ENCODE data around the gene RPL29.

Gene RPL29

DNA sequence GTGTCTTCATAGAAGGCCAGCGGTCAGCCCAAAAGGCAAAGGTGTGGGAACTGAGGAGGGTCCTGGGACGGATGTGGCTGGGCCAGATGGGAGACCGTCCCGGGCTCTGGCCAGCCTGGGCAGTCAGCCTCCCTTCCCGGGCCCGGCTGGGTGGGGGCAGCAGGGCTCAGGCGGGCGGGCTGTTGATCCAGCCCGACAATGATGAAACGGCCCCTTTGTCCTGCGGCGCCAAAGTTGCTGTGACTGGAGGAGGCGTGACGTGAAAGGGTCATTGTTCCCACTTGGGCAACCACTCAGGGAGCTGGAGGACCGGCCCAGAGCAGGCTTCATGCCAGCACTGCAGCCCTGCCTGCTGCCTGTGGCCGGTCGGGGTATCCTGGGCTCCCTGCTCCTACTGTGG is 44.2 kb upstream of the RPL29 start:
- no peak for DNase-seq

DNA sequence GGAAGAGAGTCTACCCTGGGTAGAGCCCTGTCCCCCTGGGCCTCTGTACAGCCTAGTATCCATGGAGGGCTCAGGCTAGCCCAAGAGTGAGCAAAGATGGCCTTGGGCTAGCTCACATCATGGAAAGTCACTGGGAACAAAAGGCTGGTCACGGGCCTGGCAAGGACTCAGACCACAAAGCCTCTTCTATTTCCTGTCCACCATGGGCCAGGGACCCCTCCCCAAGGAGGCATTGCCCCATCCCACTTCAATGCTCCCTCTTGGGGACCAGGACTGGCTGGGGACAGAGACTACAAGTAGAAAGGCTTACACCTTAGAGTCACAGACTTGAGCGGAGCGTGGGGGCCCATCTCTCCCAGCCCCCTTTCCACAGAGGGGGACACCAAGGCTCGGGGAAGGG is 43.7 kb upstream of the RPL29 start:
- no peak overlapping the region for H3K4me3 ChIP-seq (ENCODE audit: low read depth, low read length)
- no peak for DNase-seq
- H3K9me3 ChIP-seq (ENCODE audit: severe bottlenecking): no peaks in the 10 kb centered on the region
- no peaks in the 10 kb centered on the region for H3K27me3 ChIP-seq (ENCODE audit: insufficient read depth, low read depth, severe bottlenecking)
- TF ChIP-seq, protein P1, sequence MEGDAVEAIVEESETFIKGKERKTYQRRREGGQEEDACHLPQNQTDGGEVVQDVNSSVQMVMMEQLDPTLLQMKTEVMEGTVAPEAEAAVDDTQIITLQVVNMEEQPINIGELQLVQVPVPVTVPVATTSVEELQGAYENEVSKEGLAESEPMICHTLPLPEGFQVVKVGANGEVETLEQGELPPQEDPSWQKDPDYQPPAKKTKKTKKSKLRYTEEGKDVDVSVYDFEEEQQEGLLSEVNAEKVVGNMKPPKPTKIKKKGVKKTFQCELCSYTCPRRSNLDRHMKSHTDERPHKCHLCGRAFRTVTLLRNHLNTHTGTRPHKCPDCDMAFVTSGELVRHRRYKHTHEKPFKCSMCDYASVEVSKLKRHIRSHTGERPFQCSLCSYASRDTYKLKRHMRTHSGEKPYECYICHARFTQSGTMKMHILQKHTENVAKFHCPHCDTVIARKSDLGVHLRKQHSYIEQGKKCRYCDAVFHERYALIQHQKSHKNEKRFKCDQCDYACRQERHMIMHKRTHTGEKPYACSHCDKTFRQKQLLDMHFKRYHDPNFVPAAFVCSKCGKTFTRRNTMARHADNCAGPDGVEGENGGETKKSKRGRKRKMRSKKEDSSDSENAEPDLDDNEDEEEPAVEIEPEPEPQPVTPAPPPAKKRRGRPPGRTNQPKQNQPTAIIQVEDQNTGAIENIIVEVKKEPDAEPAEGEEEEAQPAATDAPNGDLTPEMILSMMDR (IDR thresholded peaks at IDR 0.05; ENCODE audit: low read depth, low read length): no peak
- no peak overlapping the region for H3K27ac ChIP-seq
- no peaks in the 10 kb centered on the region for H3K36me3 ChIP-seq

More for the DNA sequence above, 44.2 kb upstream of the RPL29 start:
- no peak overlapping the region for H3K4me3 ChIP-seq (ENCODE audit: low read depth, low read length)
- H3K36me3 ChIP-seq: no peaks in the 10 kb centered on the region
- no peaks in the 10 kb centered on the region for H3K9me3 ChIP-seq (ENCODE audit: severe bottlenecking)
- TF ChIP-seq, protein P1 (IDR thresholded peaks at IDR 0.05; ENCODE audit: low read depth, low read length): no peak
- no peak overlapping the region for H3K27ac ChIP-seq
- H3K27me3 ChIP-seq (ENCODE audit: insufficient read depth, low read depth, severe bottlenecking): no peaks in the 10 kb centered on the region

DNA sequence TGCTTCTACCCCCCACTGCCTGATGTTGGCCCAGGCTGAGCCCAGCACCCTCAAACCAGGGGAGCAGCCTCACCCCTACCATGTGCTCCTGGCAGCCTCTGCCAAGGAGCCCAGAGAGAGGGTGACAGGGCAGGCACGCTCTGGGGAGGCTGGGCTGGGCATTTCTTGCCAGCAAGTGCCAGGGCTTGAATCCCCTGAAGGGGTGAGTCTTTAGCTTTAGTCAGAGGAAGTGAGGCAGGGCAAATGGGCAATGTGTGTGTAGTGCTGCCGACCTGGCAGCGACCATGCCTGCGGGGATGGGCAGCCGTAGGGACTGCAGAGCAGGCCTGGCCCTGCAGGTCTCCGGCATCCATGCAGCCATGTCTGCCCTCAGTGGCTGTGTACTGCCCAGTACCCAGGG is 42.5 kb upstream of the RPL29 start:
- no peaks in the 10 kb centered on the region for H3K27me3 ChIP-seq (ENCODE audit: insufficient read depth, low read depth, severe bottlenecking)
- H3K4me3 ChIP-seq (ENCODE audit: low read depth, low read length): no peak overlapping the region
- TF ChIP-seq, protein P1 (IDR thresholded peaks at IDR 0.05; ENCODE audit: low read depth, low read length): no peak

DNA sequence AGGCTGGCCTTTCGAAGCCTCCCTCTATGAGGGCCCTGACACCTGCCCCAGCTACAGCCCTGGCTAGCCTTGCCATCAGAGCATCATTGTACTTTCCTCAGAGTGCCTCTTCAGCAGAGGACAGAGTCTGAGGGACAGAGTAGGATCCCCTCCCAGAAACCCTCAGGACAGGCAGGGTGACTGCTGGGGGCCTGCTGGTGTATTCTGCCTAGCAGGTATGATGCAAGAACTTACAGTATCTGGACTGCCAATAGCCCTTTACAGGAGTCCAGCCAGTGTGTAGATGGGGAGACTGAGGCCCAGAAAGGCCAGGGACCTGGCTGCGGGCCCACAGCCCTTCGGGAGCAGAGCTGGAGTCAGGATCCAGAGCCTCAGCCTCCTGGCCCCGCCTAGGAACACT is 41.6 kb upstream of the RPL29 start:
- no peaks in the 10 kb centered on the region for H3K36me3 ChIP-seq
- peak overlapping the region; percentile 26 for H3K27ac ChIP-seq
- DNase-seq: no peak
- H3K4me3 ChIP-seq (ENCODE audit: low read depth, low read length): no peak overlapping the region
- TF ChIP-seq, protein P1 (IDR thresholded peaks at IDR 0.05; ENCODE audit: low read depth, low read length): no peak
- H3K27me3 ChIP-seq (ENCODE audit: insufficient read depth, low read depth, severe bottlenecking): no peaks in the 10 kb centered on the region
- H3K9me3 ChIP-seq (ENCODE audit: severe bottlenecking): no peaks in the 10 kb centered on the region

More for the DNA sequence above, 42.5 kb upstream of the RPL29 start:
- Histone ChIP-seq H3K27ac (peak overlapping the region; percentile 16; the same call in 1 of the 2 replicates), H3K9me3 (ENCODE audit: severe bottlenecking) (no peaks in the 10 kb centered on the region), H3K36me3 (no peaks in the 10 kb centered on the region)
- no peak for DNase-seq

DNA sequence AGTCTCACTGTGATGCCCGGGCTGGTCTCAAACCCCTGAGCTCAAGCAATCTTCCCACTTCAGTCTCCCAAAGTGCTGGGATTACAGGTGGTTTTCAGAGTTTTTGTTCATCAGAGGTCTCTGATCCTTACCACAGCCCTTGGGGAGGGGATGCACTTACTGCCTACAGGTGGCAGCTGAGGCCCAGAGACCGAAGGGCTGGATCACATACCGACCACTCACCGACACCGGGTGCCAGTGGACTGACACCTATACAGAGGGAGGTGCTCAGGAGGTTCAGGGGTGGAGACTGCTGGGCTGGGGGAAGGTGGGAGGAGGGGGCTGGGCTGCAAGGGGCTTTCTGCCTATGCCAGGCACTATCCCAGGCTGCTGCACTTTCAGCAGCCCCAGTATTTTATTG is 41.1 kb upstream of the RPL29 start:
- H3K27ac ChIP-seq: peak overlapping the region; percentile 26; the same call in 1 of the 2 replicates
- TF ChIP-seq, protein P1 (IDR thresholded peaks at IDR 0.05; ENCODE audit: low read depth, low read length): peak; percentile 39; the same call in 1 of the 2 replicates
- peak; percentile 55 for DNase-seq
- no peaks in the 10 kb centered on the region for H3K9me3 ChIP-seq (ENCODE audit: severe bottlenecking)
- no peaks in the 10 kb centered on the region for H3K36me3 ChIP-seq
- H3K4me3 ChIP-seq (ENCODE audit: low read depth, low read length): no peak overlapping the region
- H3K27me3 ChIP-seq (ENCODE audit: insufficient read depth, low read depth, severe bottlenecking): no peaks in the 10 kb centered on the region

DNA sequence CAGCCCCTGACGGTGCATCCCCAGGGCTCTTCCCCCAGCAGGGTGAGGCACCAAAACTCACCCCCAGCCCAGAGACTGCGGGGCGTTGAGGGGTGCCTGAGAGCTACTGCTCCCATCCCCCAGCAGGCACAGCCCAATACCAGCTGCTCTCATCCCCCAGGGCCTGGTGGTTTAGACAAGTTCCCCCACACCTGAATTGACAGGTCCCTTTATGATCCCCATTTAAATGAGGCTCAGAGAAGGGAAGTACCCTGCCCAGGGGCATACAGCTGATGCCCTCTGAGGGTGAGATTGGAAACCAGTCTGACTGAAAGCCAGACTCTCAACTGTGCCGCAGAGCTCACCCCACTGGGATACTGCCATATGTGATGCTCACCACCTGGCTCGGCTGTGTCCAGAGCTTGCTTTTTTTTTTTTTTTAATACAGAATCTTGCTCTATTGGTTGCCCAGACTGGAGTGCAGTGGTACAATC is 40.6 kb upstream of the RPL29 start:
- H3K36me3 ChIP-seq: no peaks in the 10 kb centered on the region
- no peak overlapping the region for H3K27ac ChIP-seq
- TF ChIP-seq, protein P1 (IDR thresholded peaks at IDR 0.05; ENCODE audit: low read depth, low read length): no peak
- no peaks in the 10 kb centered on the region for H3K27me3 ChIP-seq (ENCODE audit: insufficient read depth, low read depth, severe bottlenecking)
- DNase-seq: no peak
- no peak overlapping the region for H3K4me3 ChIP-seq (ENCODE audit: low read depth, low read length)
- no peaks in the 10 kb centered on the region for H3K9me3 ChIP-seq (ENCODE audit: severe bottlenecking)

Measured in WERI-Rb-1 (cell line).